Measurements from ENCODE around the gene ZNF446.
A peak's percentile ranks its signal among the peaks of the same experiment; 100 is the strongest.
"Not testable (repeated sequence)": the region's sequence is repeated elsewhere in the genome, so short reads cannot be mapped to it uniquely, and the experiment has no call there.

ZNF446 gene

GRCh38 chr19:58475714-58476497, at the start of gene ZNF446:
ZNF446 (plus strand) TSS chr19:58476352; CDS start chr19:58477219, 867 bp downstream.
- peak; percentile 100 for DNase-seq

GRCh38 chr19:58428617-58429016, 47.5 kb upstream of the ZNF446 start:
- DNase-seq, result no peak

GRCh38 chr19:58429745-58430144, 46.4 kb upstream of the ZNF446 start:
- no peak for DNase-seq

- no peak for DNase-seq
Observed at GRCh38 chr19:58434217-58434616, 41.9 kb upstream of the ZNF446 start.

- peak; percentile 91 for DNase-seq
Observed at GRCh38 chr19:58439576-58440554, 36.3 kb upstream of the ZNF446 start, which contains the start of gene ZNF132. ZNF132 (minus strand) TSS chr19:58440153; CDS start chr19:58439821, 332 bp downstream.

- no peak for DNase-seq
Observed at GRCh38 chr19:58440556-58440955, 35.6 kb upstream of the ZNF446 start.

GRCh38 chr19:58442986-58443385, 33.2 kb upstream of the ZNF446 start:
- not testable (repeated sequence) for DNase-seq

- not testable (repeated sequence) for DNase-seq
Observed at GRCh38 chr19:58448860-58449259, 27.3 kb upstream of the ZNF446 start.

- not testable (repeated sequence) for DNase-seq
Observed at GRCh38 chr19:58449980-58450379, 26.2 kb upstream of the ZNF446 start.

GRCh38 chr19:58450856-58451357, 25.2 kb upstream of the ZNF446 start:
- peak; percentile 80 for DNase-seq

GRCh38 chr19:58451358-58452101, 24.6 kb upstream of the ZNF446 start, which contains the start of gene ZNF324B:
ZNF324B (plus strand) TSS chr19:58451622; CDS start chr19:58453702, 2,080 bp downstream.
- DNase-seq, result peak; percentile 100

- DNase-seq, result no peak
Observed at GRCh38 chr19:58453743-58454142, 22.4 kb upstream of the ZNF446 start.

- DNase-seq, result no peak
Observed at GRCh38 chr19:58455306-58455705, 20.8 kb upstream of the ZNF446 start.

- DNase-seq, result no peak
Observed at GRCh38 chr19:58456111-58456510, 20.0 kb upstream of the ZNF446 start.

GRCh38 chr19:58460039-58460438, 16.1 kb upstream of the ZNF446 start:
- DNase-seq, result no peak

GRCh38 chr19:58466089-58466759, 9.9 kb upstream of the ZNF446 start:
- DNase-seq, result no peak

GRCh38 chr19:58466760-58467589, 9.2 kb upstream of the ZNF446 start, which contains the start of gene ZNF324:
ZNF324 (plus strand) TSS chr19:58467080; CDS start chr19:58469186, 2,106 bp downstream.
- peak; percentile 99 for DNase-seq

GRCh38 chr19:58468216-58468839, 7.8 kb upstream of the ZNF446 start:
- no peak for DNase-seq

- no peak for DNase-seq
Observed at GRCh38 chr19:58469241-58470013, 6.7 kb upstream of the ZNF446 start.
